HEK293 (cell line): ENCODE data around the gene NME8.

Experiments used
- CTCF ChIA-PET: fragments of 350-600 bp; formaldehyde crosslinking; extraction: SDS; loops from one replicate; lab custom pipeline; 2021; ENCODE audit warnings: antibody characterized with exemption; lab: Yijun Ruan, JAX
- POLR2A ChIA-PET: fragments of 300-600 bp; formaldehyde crosslinking; extraction: SDS; loops from one replicate; lab custom pipeline; 2020; ENCODE audit warnings: antibody characterized with exemption, inconsistent platforms; lab: Yijun Ruan, JAX
- H3K27ac ChIP-seq: fragments of 200-500 bp; sonication (Bioruptor generic); 2 replicates; pipeline ENCODE4 v1.5.1; 2014; ENCODE audit warnings: low read depth, low read length, control low read depth, inconsistent platforms; ENCODE audit errors: extremely low read depth
- H3K36me3 ChIP-seq, 2 experiments: fragments of 200-500 bp in 1 of 2; sonication (Bioruptor generic) in 1 of 2; 1 replicate in 1 of 2; 2 replicates in 1 of 2; pipeline ENCODE4 v1.5.1; 2014 to 2017; ENCODE audit warnings: inconsistent platforms in 2 of 2, low read length in 2 of 2; ENCODE audit not compliant: control insufficient read depth in 2 of 2, insufficient read depth in 1 of 2
- H3K4me1 ChIP-seq: fragments of 200-500 bp; sonication (Bioruptor generic); 2 replicates; pipeline ENCODE4 v1.5.1; 2014; ENCODE audit warnings: mild to moderate bottlenecking, low read length, inconsistent platforms; ENCODE audit not compliant: control insufficient read depth, insufficient read depth
- H3K4me3 ChIP-seq: 2 replicates; pipeline ENCODE4 v1.5.1; 2011; ENCODE audit warnings: low read depth, mild to moderate bottlenecking, control low read depth, low read length, moderate library complexity
- H3K9me3 ChIP-seq: fragments of 200-500 bp; sonication (Bioruptor generic); 2 replicates; pipeline ENCODE4 v1.5.1; 2014; ENCODE audit warnings: low read depth, low read length, inconsistent platforms; ENCODE audit not compliant: control insufficient read depth, insufficient read depth
- BCL11B ChIP-seq: fragments of 450-650 bp; formaldehyde crosslinking; IDR thresholded peaks from 2 replicates; pipeline ENCODE4 v1.5.1; 2016; ENCODE audit warnings: low read depth, missing biosample characterization, missing genetic modification characterization
- CTCF ChIP-seq: fragments of 450-650 bp; formaldehyde crosslinking; IDR thresholded peaks from 2 replicates; pipeline ENCODE4 v1.5.1; 2016; ENCODE audit warnings: missing biosample characterization, missing genetic modification characterization
- GLIS1 ChIP-seq: fragments of 450-650 bp; formaldehyde crosslinking; IDR thresholded peaks from 2 replicates; pipeline ENCODE4 v1.5.1; 2016; ENCODE audit warnings: missing biosample characterization, missing genetic modification characterization
- GLIS2 ChIP-seq: fragments of 450-650 bp; formaldehyde crosslinking; IDR thresholded peaks from 2 replicates; pipeline ENCODE4 v1.5.1; 2016; ENCODE audit warnings: missing biosample characterization, missing genetic modification characterization
- KLF16 ChIP-seq: fragments of 450-650 bp; formaldehyde crosslinking; IDR thresholded peaks from 2 replicates; pipeline ENCODE4 v1.5.1; 2017; ENCODE audit warnings: missing biosample characterization, missing genetic modification characterization
- ZBTB6 ChIP-seq: fragments of 450-650 bp; formaldehyde crosslinking; IDR thresholded peaks from 2 replicates; pipeline ENCODE4 v1.5.1; 2017; ENCODE audit warnings: missing biosample characterization, missing genetic modification characterization
- ZBTB8A ChIP-seq: fragments of 450-650 bp; formaldehyde crosslinking; IDR thresholded peaks from 2 replicates; pipeline ENCODE4 v1.5.1; 2016; ENCODE audit warnings: missing biosample characterization, missing genetic modification characterization
- ZFP41 ChIP-seq: fragments of 450-650 bp; formaldehyde crosslinking; IDR thresholded peaks from 2 replicates; pipeline ENCODE4 v1.5.1; 2016; ENCODE audit warnings: missing biosample characterization, missing genetic modification characterization, borderline replicate concordance
- ZIC2 ChIP-seq: fragments of 450-650 bp; formaldehyde crosslinking; IDR thresholded peaks from 2 replicates; pipeline ENCODE4 v1.5.1; 2016; ENCODE audit warnings: missing biosample characterization, missing genetic modification characterization
- ZNF121 ChIP-seq: fragments of 450-650 bp; formaldehyde crosslinking; IDR thresholded peaks from 2 replicates; pipeline ENCODE4 v1.5.1; 2016; ENCODE audit warnings: missing biosample characterization, missing genetic modification characterization
- ZNF157 ChIP-seq: fragments of 450-650 bp; formaldehyde crosslinking; IDR thresholded peaks from 2 replicates; pipeline ENCODE4 v1.5.1; 2016; ENCODE audit warnings: missing biosample characterization, missing genetic modification characterization
- ZNF2 ChIP-seq: fragments of 450-650 bp; formaldehyde crosslinking; IDR thresholded peaks from 2 replicates; pipeline ENCODE4 v1.5.1; 2016; ENCODE audit warnings: missing biosample characterization, missing genetic modification characterization
- ZNF248 ChIP-seq: fragments of 450-650 bp; formaldehyde crosslinking; IDR thresholded peaks from 2 replicates; pipeline ENCODE4 v1.5.1; 2017; ENCODE audit warnings: missing biosample characterization, missing genetic modification characterization
- ZNF341 ChIP-seq: fragments of 450-650 bp; formaldehyde crosslinking; IDR thresholded peaks from 2 replicates; pipeline ENCODE4; 2016; ENCODE audit warnings: low read depth, missing biosample characterization, missing genetic modification characterization
- ZNF501 ChIP-seq: fragments of 450-650 bp; formaldehyde crosslinking; IDR thresholded peaks from 2 replicates; pipeline ENCODE4 v1.5.1; 2016; ENCODE audit warnings: missing biosample characterization, missing genetic modification characterization
- ZNF600 ChIP-seq: fragments of 450-650 bp; formaldehyde crosslinking; IDR thresholded peaks from 2 replicates; pipeline ENCODE4 v1.5.1; 2016; ENCODE audit warnings: missing biosample characterization, missing genetic modification characterization
- ZNF621 ChIP-seq: fragments of 450-650 bp; formaldehyde crosslinking; IDR thresholded peaks from 2 replicates; pipeline ENCODE4 v1.5.1; 2017; ENCODE audit warnings: missing biosample characterization, missing genetic modification characterization
- ZNF660 ChIP-seq: fragments of 450-650 bp; IDR thresholded peaks from 2 replicates; pipeline ENCODE4 v1.5.1; 2018; ENCODE audit warnings: missing biosample characterization, mild to moderate bottlenecking, missing genetic modification characterization
- ZNF677 ChIP-seq: fragments of 450-650 bp; IDR thresholded peaks from 2 replicates; pipeline ENCODE4 v1.5.0; 2018; ENCODE audit warnings: missing biosample characterization, mild to moderate bottlenecking, missing genetic modification characterization, moderate library complexity
- TF ChIP-seq, protein P1 (sequence below): fragments of 450-650 bp; formaldehyde crosslinking; IDR thresholded peaks from 2 replicates; pipeline ENCODE4 v1.5.1; 2017; ENCODE audit warnings: missing biosample characterization, mild to moderate bottlenecking, missing genetic modification characterization, moderate library complexity
- TF ChIP-seq, protein P2 (sequence below): fragments of 450-650 bp; formaldehyde crosslinking; optimal IDR thresholded peaks from 2 replicates; pipeline ENCODE3; 2016; ENCODE audit warnings: missing biosample characterization, mild to moderate bottlenecking, missing genetic modification characterization

Gene NME8

DNA sequence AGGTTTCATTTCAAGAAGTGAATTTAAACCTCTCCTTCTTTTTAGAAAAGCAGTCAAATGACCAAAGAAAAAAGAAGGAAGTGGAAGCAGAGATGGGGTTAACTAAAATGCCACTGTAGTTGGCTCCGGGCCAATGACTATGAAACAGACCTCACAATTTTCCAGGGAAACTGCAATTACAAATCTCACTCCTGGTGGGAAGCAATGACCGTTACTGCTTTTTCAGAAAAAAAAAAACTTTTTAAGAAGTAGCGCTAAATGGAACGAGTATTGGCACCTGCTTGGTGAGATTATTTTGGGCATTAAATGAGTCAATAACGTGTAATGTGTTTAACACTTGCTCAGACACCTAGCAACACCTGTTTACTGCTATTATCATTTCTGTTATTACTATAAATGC is 67.0 kb downstream of the NME8 start (continued):
- TF ChIP-seq ZBTB6 (tag by site-specific recombination) (no peak), ZNF677 (tag by site-specific recombination) (no peak)

- POLR2A ChIA-PET: interaction anchor here (1.3 kb wide), 1 partner anchor 8 kb away, joined by 5 read pairs; no protein-coding TSS in a partner anchor
- Histone ChIP-seq H3K36me3 (no peaks in the 10 kb centered on the region), H3K9me3 (no peaks in the 10 kb centered on the region), H3K27ac (no peak overlapping the region; the same call in 1 of the 2 replicates), H3K4me1 (peaks cover 3% of the 10 kb centered on the region; the same call in 1 of the 2 replicates), H3K4me3 (peak overlapping the region; percentile 57)
- no peak for TF ChIP-seq ZNF621
- no peak for TF ChIP-seq ZNF341 (tag by site-specific recombination)
- peak; percentile 65 for TF ChIP-seq CTCF
- TF ChIP-seq ZNF157: no peak
- no peak for TF ChIP-seq ZNF121 (tag by site-specific recombination)
- peak; percentile 40; the same call in 1 of the 2 replicates for TF ChIP-seq ZNF600 (tag by site-specific recombination)
- TF ChIP-seq ZBTB8A (tag by site-specific recombination): peak; percentile 67; the same call in 1 of the 2 replicates
- TF ChIP-seq KLF16: peak; percentile 19; the same call in 1 of the 2 replicates
- peak; percentile 20 for TF ChIP-seq ZNF501 (tag by site-specific recombination)
- TF ChIP-seq GLIS1 (tag by site-specific recombination): peak; percentile 54
- TF ChIP-seq ZNF2 (tag by site-specific recombination): 0 out of 2 replicates have a peak, but pooled peaks have one; percentile 31
- TF ChIP-seq GLIS2 (tag by site-specific recombination): peak; percentile 48
- TF ChIP-seq, protein P1, sequence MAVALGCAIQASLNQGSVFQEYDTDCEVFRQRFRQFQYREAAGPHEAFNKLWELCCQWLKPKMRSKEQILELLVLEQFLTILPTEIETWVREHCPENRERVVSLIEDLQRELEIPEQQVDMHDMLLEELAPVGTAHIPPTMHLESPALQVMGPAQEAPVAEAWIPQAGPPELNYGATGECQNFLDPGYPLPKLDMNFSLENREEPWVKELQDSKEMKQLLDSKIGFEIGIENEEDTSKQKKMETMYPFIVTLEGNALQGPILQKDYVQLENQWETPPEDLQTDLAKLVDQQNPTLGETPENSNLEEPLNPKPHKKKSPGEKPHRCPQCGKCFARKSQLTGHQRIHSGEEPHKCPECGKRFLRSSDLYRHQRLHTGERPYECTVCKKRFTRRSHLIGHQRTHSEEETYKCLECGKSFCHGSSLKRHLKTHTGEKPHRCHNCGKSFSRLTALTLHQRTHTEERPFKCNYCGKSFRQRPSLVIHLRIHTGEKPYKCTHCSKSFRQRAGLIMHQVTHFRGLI: peak; percentile 64; the same call in 1 of the 2 replicates
- no peak for TF ChIP-seq ZFP41 (tag by site-specific recombination)
- CTCF ChIA-PET: interaction anchor here (0.5 to 3.0 kb wide), 15 partner anchors 8 to 833 kb away, joined by 3 to 26 read pairs (median 6); partner anchors contain the start of gene TARP
Measured at GRCh38 chr7:37916017-37916672, 67.7 kb downstream of the NME8 start.

DNA sequence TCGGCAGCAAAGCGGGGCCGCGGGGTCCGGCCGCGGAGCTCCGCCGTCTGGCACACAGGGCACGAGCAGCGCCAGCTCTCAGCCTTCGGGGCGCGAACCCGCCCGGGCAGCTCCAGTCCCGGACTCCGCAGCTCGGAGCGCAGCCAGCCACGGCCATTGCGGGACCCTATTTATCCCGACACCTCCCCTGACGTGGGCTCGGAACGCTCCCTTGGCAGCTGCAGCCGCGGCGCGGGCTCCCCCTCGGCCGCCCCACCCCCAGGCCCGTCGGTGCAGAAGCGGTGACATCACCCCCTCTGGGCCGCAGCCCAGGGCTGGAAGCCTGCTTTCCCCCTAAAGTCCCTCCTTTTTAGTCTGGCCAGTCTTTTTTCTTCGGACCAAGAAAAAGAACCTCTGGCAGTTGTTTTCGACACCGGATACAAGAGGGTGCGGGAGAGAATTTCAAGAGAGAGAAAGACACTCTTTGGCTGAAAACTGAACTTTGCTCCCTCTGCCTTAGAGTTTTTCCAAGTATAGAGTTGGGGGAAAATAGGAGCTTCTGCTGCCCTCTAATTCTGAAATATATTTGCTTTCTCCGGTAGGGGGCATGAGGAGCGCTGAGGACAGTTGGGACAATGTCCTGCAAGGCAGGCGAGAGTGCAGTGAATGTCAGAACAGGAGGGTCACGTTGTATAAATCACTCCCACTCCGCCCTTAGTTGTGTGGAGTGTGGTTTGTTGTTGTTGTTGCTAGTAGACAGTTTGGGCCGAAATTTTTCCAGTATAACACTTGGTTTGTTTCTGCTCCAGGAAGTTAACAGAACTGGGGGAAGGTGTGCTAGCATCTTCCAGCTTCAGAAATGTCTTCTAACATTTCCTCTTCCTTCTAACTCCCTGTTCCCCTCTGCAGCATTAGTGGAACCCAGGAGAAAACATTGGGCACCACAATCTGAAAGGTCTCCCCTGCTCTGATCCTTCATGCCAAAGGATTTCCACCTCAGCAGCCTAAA is 68.6 kb downstream of the NME8 start, which contains the start of gene SFRP4:
TSS of gene SFRP4 (minus strand) at position 145 of the 988 bp plus-strand sequence. CDS start 280 bp downstream, outside the sequence.
- CTCF ChIA-PET: interaction anchor here (0.5 to 3.4 kb wide), 33 partner anchors 9 to 834 kb away, joined by 3 to 26 read pairs (median 4); partner anchors contain the start of gene TARP
- no peak within 1 kb of the TSS; the same call in 1 of the 2 replicates for H3K27ac ChIP-seq
- peak within 1 kb of the TSS; percentile 57 for H3K4me3 ChIP-seq
- no peaks in the 10 kb centered on the region for H3K9me3 ChIP-seq
- peaks cover 3% of the 10 kb centered on the region; the same call in 1 of the 2 replicates for H3K4me1 ChIP-seq
- POLR2A ChIA-PET: interaction anchor here (1.3 kb wide), 1 partner anchor 9 kb away, joined by 5 read pairs; no protein-coding TSS in a partner anchor
- H3K36me3 ChIP-seq: no peaks in the 10 kb centered on the region
- TF ChIP-seq GLIS2 (tag by site-specific recombination) (peak; percentile 78), BCL11B (tag by site-specific recombination) (no peak), ZIC2 (tag by site-specific recombination) (no peak), ZNF660 (tag by site-specific recombination) (no peak), CTCF (0 out of 2 replicates have a peak, but pooled peaks have one; percentile 34), ZNF248 (no peak)
- TF ChIP-seq, protein P2, sequence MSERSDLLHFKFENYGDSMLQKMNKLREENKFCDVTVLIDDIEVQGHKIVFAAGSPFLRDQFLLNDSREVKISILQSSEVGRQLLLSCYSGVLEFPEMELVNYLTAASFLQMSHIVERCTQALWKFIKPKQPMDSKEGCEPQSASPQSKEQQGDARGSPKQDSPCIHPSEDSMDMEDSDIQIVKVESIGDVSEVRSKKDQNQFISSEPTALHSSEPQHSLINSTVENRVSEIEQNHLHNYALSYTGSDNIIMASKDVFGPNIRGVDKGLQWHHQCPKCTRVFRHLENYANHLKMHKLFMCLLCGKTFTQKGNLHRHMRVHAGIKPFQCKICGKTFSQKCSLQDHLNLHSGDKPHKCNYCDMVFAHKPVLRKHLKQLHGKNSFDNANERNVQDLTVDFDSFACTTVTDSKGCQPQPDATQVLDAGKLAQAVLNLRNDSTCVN: peak; percentile 88
